Activated B cell treated with CpG ODN at 0.5 μM for 24 hours (primary cell): ENCODE data around the gene UMODL1. TPM values are rescaled to one million over a fixed set of nuclear protein-coding genes. Genes with fewer than 3 reads are reported as not detected.

Experiments used
- ATAC-seq: fragments of 200-7000 bp; cut with Tn5 transposase; one replicate; pipeline ENCODE4 v1.10.0; 2021; ENCODE audit warnings: low read depth, mild to moderate bottlenecking, moderate library complexity
- CTCF ChIA-PET: fragments of 350-600 bp; sonication (Branson Sonifier 250); formaldehyde crosslinking; loops from one replicate; lab custom pipeline; 2021; ENCODE audit warnings: antibody characterized with exemption; lab: Charles Lee
- POLR2A ChIA-PET: fragments of 350-600 bp; sonication (Branson Sonifier 250); formaldehyde crosslinking; loops from one replicate; lab custom pipeline; 2021; ENCODE audit warnings: antibody characterized with exemption; lab: Charles Lee
- DNase-seq: peaks from one replicate; pipeline ENCODE4 v3.0.0; 2022
- H3K27ac Mint-ChIP-seq: one replicate; pipeline ENCODE4 v1.8.0; 2020; ENCODE audit warnings: mixed read lengths
- H3K27me3 Mint-ChIP-seq: one replicate; pipeline ENCODE4 v1.8.0; 2021; ENCODE audit warnings: mixed read lengths
- H3K36me3 Mint-ChIP-seq: one replicate; pipeline ENCODE4 v1.8.0; 2021; ENCODE audit warnings: low read depth, mixed read lengths
- H3K4me1 Mint-ChIP-seq: one replicate; pipeline ENCODE4 v1.8.0; 2021; ENCODE audit warnings: mixed read lengths
- H3K4me3 Mint-ChIP-seq: one replicate; pipeline ENCODE4 v1.8.0; 2020; ENCODE audit warnings: mild to moderate bottlenecking, mixed read lengths
- H3K9me3 Mint-ChIP-seq: one replicate; pipeline ENCODE4 v1.8.0; 2020; ENCODE audit warnings: mixed read lengths
- intact Hi-C: fragments of 100-400 bp; cut with micrococcal nuclease; formaldehyde crosslinking; loops from one replicate; pipeline ENCODE4 v1.15.1; 2024
- total RNA-seq: library from RNA; stranded (reverse); gene quantifications from 2 replicates; pipeline ENCODE4 v1.2.3, GENCODE V29; 2022
- TF ChIP-seq, protein P1 (sequence below): fragments of 200-600 bp; IDR thresholded peaks from one replicate; pipeline ENCODE4 v1.8.0; 2022; ENCODE audit warnings: antibody characterized with exemption, mild to moderate bottlenecking

Gene UMODL1
- total RNA-seq, 1 donor from 2014 or later = 0.04 TPM

DNA sequence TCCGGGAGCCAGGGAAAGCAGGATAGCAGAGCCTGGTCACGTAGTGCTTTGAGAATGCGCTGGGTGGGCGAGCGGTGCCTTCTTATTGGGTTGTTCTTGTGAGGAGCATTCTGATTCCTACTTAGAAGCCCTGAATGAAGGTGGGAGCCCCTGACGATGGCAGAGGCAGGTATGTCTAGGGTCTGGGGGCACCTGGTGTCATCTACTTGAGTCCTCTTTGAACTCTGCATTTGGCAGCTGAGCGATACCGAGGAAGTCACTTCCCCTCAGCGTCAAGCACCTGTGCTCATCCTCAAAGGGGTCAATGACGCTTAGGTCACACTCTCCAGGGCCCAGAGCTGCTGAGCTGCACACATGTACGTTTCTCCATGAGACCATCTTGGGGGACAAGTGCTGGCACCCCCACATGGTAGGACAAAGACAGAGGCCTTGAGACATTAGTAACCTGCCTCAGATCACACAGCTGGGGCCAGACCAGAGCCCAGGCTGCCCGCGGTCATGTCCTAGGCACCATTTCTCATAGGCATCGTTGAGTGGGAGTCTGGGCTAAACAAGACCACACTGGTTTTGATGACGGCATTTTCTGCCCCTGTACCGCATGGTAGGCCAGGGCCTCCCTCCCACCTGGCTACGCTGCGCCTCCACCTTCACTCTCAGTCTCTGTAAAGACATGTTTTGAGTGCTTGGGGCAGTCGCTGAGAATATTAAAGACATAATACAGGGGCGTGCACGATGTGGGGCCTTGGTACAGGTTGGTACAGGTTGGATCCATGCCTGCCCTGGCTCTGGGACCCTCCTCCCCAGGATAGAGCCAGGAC is 78.7 kb downstream of the UMODL1 start:
- Mint-ChIP-seq H3K27me3 (peaks cover 3% of the 10 kb centered on the region), H3K27ac (no peak overlapping the region), H3K4me3 (no peak overlapping the region), H3K4me1 (peaks cover 4% of the 10 kb centered on the region), H3K9me3 (no peaks in the 10 kb centered on the region), H3K36me3 (no peaks in the 10 kb centered on the region)
- ATAC-seq = no peak
- ChIA-PET CTCF (no interaction called here), POLR2A (no interaction called here)
- TF ChIP-seq, protein P1, sequence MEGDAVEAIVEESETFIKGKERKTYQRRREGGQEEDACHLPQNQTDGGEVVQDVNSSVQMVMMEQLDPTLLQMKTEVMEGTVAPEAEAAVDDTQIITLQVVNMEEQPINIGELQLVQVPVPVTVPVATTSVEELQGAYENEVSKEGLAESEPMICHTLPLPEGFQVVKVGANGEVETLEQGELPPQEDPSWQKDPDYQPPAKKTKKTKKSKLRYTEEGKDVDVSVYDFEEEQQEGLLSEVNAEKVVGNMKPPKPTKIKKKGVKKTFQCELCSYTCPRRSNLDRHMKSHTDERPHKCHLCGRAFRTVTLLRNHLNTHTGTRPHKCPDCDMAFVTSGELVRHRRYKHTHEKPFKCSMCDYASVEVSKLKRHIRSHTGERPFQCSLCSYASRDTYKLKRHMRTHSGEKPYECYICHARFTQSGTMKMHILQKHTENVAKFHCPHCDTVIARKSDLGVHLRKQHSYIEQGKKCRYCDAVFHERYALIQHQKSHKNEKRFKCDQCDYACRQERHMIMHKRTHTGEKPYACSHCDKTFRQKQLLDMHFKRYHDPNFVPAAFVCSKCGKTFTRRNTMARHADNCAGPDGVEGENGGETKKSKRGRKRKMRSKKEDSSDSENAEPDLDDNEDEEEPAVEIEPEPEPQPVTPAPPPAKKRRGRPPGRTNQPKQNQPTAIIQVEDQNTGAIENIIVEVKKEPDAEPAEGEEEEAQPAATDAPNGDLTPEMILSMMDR = no peak
- no peak for DNase-seq
- intact Hi-C loops = loop anchor here (5.0 kb wide), 2 partner anchors 37 to 667 kb away; no protein-coding TSS in a partner anchor

DNA sequence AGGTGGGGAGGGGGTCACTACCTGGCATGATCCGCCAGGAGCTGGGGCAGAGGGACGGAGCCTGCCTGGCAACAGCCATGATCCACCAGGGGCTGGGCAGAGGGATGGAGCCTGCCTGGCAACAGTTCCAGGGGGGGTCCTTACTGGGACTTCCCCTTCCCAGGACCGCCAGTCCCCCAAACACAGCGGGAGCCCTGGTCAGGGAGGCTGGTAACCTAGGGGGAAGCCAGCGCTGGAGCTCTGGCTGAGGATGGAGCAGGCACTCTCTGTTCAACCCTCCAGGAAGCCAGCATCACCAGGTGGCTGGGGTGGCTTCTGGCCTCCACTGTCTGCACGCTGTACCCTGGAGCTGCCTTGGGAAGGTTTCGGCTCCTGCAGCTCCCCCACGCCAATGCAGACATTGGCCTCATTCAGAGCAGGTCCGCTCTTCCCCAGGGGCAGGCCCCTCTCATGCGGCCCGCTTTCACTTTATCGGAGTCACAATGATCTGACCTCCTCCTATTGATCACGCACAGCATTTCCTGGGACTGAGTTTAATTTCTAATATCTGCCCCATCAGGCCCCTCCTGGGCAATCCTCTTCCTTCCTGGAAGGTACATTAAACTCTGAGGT is 79.5 kb downstream of the UMODL1 start:
- Mint-ChIP-seq H3K9me3 (no peaks in the 10 kb centered on the region), H3K36me3 (no peaks in the 10 kb centered on the region), H3K27me3 (peaks cover 8% of the 10 kb centered on the region), H3K4me3 (no peak overlapping the region), H3K27ac (no peak overlapping the region), H3K4me1 (peaks cover 5% of the 10 kb centered on the region)
- ATAC-seq = no peak
- intact Hi-C loops = no loop called here
- POLR2A ChIA-PET = no interaction called here
- CTCF ChIA-PET = no interaction called here
- TF ChIP-seq, protein P1 = no peak
- no peak for DNase-seq

DNA sequence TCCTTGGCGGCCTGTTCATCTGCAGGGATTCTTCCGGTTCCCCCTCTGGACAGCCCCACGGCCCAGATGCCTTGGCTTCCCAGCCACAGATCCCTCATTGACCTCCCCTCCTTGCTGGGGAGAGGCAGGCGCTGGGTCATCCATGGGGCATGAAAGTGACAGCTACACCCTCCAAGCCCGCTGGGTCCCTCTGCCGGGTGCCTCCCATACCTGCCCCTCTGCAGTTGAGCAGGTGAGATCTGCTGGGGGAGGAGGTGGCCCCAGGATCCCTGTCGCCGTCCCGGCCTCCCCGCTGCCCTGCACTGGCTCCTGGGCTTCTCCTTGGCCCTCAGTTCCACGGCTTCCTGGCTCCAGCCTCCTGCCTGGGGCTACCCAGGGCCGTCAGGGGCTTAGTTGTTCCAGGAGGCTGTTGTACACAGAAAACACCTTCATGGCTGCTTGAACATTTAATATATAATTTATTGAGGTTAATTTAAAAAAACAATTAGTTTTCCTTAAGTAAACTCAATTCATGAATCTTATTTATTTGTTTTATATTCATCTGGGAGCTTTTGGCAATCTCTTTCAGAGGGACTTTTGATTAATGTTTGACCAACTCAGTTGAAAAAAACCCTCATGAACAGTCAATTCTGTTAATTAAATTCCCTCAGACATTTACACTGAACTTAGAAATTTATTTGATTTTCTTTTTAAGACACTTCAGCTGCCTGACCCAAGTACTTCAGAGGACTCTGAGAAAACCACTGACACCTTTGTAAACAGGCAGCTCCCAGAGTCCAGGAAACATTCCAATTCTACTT is 80.2 kb downstream of the UMODL1 start:
- ATAC-seq (no peak), DNase-seq (no peak)
- intact Hi-C loops = no loop called here
- H3K36me3 Mint-ChIP-seq = no peaks in the 10 kb centered on the region
- no peak overlapping the region for H3K27ac Mint-ChIP-seq
- CTCF ChIA-PET = interaction anchor here (1.0 kb wide), 1 partner anchor 107 kb away, joined by 5 read pairs; no protein-coding TSS in a partner anchor
- POLR2A ChIA-PET = no interaction called here
- H3K4me3 Mint-ChIP-seq = no peak overlapping the region
- peaks cover 2% of the 10 kb centered on the region for H3K4me1 Mint-ChIP-seq
- H3K27me3 Mint-ChIP-seq = peaks cover 13% of the 10 kb centered on the region
- TF ChIP-seq, protein P1 = no peak
- no peaks in the 10 kb centered on the region for H3K9me3 Mint-ChIP-seq

DNA sequence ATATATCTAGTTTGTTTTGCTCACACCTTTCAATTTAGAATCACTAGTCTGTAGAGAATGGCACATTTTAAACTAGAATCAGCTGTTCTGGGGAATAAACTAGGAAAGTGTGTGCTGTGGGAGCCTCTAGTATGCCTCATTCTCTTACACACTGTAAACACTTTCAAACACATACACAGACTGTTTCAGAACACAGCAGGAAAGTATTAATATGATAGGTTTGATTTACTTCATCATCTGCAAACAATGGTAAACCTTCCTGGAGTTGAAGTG is 80.8 kb downstream of the UMODL1 start:
- Mint-ChIP-seq H3K27ac (no peak overlapping the region), H3K4me3 (no peak overlapping the region), H3K4me1 (peaks cover 2% of the 10 kb centered on the region), H3K9me3 (no peaks in the 10 kb centered on the region), H3K27me3 (peaks cover 15% of the 10 kb centered on the region), H3K36me3 (no peaks in the 10 kb centered on the region)
- DNase-seq = no peak
- ChIA-PET POLR2A (no interaction called here), CTCF (interaction anchor here (1.0 kb wide), 1 partner anchor 107 kb away, joined by 5 read pairs; no protein-coding TSS in a partner anchor)
- intact Hi-C loops = no loop called here
- TF ChIP-seq, protein P1 = no peak
- ATAC-seq = no peak
